K562 treated with DMSO at 1 percent for 24 hours (cell line): ENCODE data around the gene GULP1. TPM values are rescaled to one million over a fixed set of nuclear protein-coding genes. Genes with fewer than 3 reads are reported as not detected.

Experiments used
- total RNA-seq: library from RNA; unstranded; fragments of 300-600 nt; gene quantifications from 2 replicates; pipeline ENCODE4 v1.2.3, GENCODE V29; 2022; ENCODE audit warnings: low read depth; ENCODE audit not compliant: insufficient read depth

GULP1 gene, protein sequence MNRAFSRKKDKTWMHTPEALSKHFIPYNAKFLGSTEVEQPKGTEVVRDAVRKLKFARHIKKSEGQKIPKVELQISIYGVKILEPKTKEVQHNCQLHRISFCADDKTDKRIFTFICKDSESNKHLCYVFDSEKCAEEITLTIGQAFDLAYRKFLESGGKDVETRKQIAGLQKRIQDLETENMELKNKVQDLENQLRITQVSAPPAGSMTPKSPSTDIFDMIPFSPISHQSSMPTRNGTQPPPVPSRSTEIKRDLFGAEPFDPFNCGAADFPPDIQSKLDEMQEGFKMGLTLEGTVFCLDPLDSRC
- total RNA-seq: 10.2 and 11.2 TPM in 2 replicates

DNA sequence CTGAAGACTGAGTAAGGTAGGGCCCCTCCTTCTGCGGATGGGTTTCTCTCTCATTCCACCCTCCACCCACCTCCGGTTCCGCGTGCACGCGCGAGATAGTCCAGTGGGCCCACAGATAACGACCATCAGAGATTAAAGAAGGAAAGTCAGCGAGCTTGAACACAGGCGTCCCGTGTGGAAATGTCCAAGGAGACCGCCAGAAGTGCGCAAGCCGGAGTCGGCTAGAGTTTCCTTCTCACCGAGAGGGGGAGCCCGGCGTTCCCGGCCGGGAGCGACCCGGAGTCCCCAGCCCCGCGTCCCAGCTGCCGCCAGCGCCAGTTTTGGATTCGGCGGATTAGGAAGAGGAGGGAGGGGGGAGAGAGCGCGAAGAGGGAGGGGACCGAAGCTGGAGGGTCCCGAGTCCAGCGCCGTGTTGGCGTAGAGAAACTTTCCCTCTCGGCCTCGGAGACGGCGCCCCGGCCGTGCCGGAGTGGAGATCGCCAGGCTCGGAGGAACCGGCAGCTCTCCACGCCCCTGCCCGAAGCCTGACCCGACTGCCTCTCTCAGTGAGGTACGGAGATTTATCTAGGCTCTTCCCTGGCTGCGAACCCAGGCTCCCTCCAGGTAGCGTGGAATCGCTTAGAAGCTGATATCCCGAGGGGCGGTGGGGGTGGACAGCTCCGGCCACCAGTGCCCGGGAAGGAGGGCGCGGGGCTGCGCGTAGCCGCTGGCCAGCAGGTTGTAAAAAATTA lies at the start of gene GULP1:
Gene GULP1 (plus strand): TSS at position 258 of the 731 bp plus-strand sequence. CDS start 185,829 bp downstream, outside the sequence.

